Measurements from ENCODE around the gene HMMR. TPM values are rescaled to one million over a fixed set of nuclear protein-coding genes. Genes with fewer than 3 reads are reported as not detected.
"Not testable (repeated sequence)": the region's sequence is repeated elsewhere in the genome, so short reads cannot be mapped to it uniquely, and the experiment has no call there.

The HMMR gene
- total RNA-seq: 1.0 TPM
- 1 to 10 TPM in 2 of 4 donors, under 1 TPM in 2; 0.82 to 2.3 (median 1.2) TPM for polyA plus RNA-seq

GRCh38 chr5:163460562-163461171, at the start of gene HMMR:
Gene HMMR (plus strand): TSS chr5:163460632. CDS start chr5:163460693, 61 bp downstream.
- H3K4me3 Mint-ChIP-seq: peak within 1 kb of the TSS; percentile 95 to 99 (median 98)
- H3K9me3 Mint-ChIP-seq: no peaks in the 10 kb centered on the region
- ATAC-seq (ENCODE audit: low read depth in 2 of 2) (no peak), DNase-seq (no peak)
- Histone ChIP-seq H3K4me3 (ENCODE audit: low read depth, low read length) (peak within 1 kb of the TSS; percentile 90), H3K27me3 (ENCODE audit: control insufficient read depth, insufficient read depth, low read length) (no peaks in the 10 kb centered on the region), H3K36me3 (ENCODE audit: control insufficient read depth, insufficient read depth, low read length) (peaks cover under 1% of the 10 kb centered on the region), H3K9me3 (ENCODE audit: control insufficient read depth in 2 of 2, low read length in 2 of 2) (no peaks in the 10 kb centered on the region), H3K27ac (ENCODE audit: insufficient read depth, low read length, poor library complexity, severe bottlenecking) (peak within 1 kb of the TSS; percentile 97), H3K4me1 (ENCODE audit: control insufficient read depth, insufficient read depth, low read length, poor library complexity, severe bottlenecking) (peaks cover 52% of the 10 kb centered on the region)
- H3K27ac Mint-ChIP-seq: peak within 1 kb of the TSS; percentile 98 to 100 (median 100)
- H3K36me3 Mint-ChIP-seq: peaks cover 9% of the 10 kb centered on the region
- H3K4me1 Mint-ChIP-seq: peaks cover 17 to 60% (median 38%) of the 10 kb centered on the region in 4 donors
- peaks cover 9% of the 10 kb centered on the region for H3K27me3 Mint-ChIP-seq

GRCh38 chr5:163415673-163416072, 44.8 kb upstream of the HMMR start:
- not testable (repeated sequence) for H3K27ac ChIP-seq (ENCODE audit: insufficient read depth, low read length, poor library complexity, severe bottlenecking); DNase-seq; H3K4me1 ChIP-seq (ENCODE audit: control insufficient read depth, insufficient read depth, low read length, poor library complexity, severe bottlenecking); ATAC-seq (ENCODE audit: low read depth in 2 of 2); H3K9me3 ChIP-seq (ENCODE audit: control insufficient read depth in 2 of 2, low read length in 2 of 2); H3K9me3 Mint-ChIP-seq; H3K4me3 ChIP-seq (ENCODE audit: low read depth, low read length); H3K36me3 Mint-ChIP-seq; H3K27ac Mint-ChIP-seq; H3K36me3 ChIP-seq (ENCODE audit: control insufficient read depth, insufficient read depth, low read length); H3K27me3 ChIP-seq (ENCODE audit: control insufficient read depth, insufficient read depth, low read length); H3K4me1 Mint-ChIP-seq; H3K4me3 Mint-ChIP-seq
- peaks cover 47% of the 10 kb centered on the region for H3K27me3 Mint-ChIP-seq

- H3K4me3 Mint-ChIP-seq: no peak overlapping the region
Observed at GRCh38 chr5:163424836-163425235, 35.6 kb upstream of the HMMR start.

GRCh38 chr5:163426128-163426527, 34.3 kb upstream of the HMMR start:
- not testable (repeated sequence) for H3K9me3 ChIP-seq (ENCODE audit: control insufficient read depth in 2 of 2, low read length in 2 of 2); H3K36me3 ChIP-seq (ENCODE audit: control insufficient read depth, insufficient read depth, low read length); H3K4me3 ChIP-seq (ENCODE audit: low read depth, low read length); H3K27ac Mint-ChIP-seq; H3K27ac ChIP-seq (ENCODE audit: insufficient read depth, low read length, poor library complexity, severe bottlenecking); H3K36me3 Mint-ChIP-seq; H3K4me3 Mint-ChIP-seq; DNase-seq; H3K4me1 Mint-ChIP-seq; H3K27me3 ChIP-seq (ENCODE audit: control insufficient read depth, insufficient read depth, low read length); ATAC-seq (ENCODE audit: low read depth in 2 of 2); H3K4me1 ChIP-seq (ENCODE audit: control insufficient read depth, insufficient read depth, low read length, poor library complexity, severe bottlenecking); H3K9me3 Mint-ChIP-seq
- peaks cover 25% of the 10 kb centered on the region for H3K27me3 Mint-ChIP-seq

More at GRCh38 chr5:163424836-163425235, 35.6 kb upstream of the HMMR start:
- Mint-ChIP-seq H3K27ac (no peak overlapping the region), H3K4me1 (peaks cover 0 to 7% (median 3%) of the 10 kb centered on the region in 4 donors), H3K27me3 (peaks cover 25% of the 10 kb centered on the region), H3K36me3 (no peaks in the 10 kb centered on the region), H3K9me3 (no peaks in the 10 kb centered on the region)
- Histone ChIP-seq H3K27me3 (ENCODE audit: control insufficient read depth, insufficient read depth, low read length) (peaks cover 5% of the 10 kb centered on the region), H3K27ac (ENCODE audit: insufficient read depth, low read length, poor library complexity, severe bottlenecking) (no peak overlapping the region), H3K36me3 (ENCODE audit: control insufficient read depth, insufficient read depth, low read length) (no peaks in the 10 kb centered on the region), H3K9me3 (ENCODE audit: control insufficient read depth in 2 of 2, low read length in 2 of 2) (no peaks in the 10 kb centered on the region), H3K4me1 (ENCODE audit: control insufficient read depth, insufficient read depth, low read length, poor library complexity, severe bottlenecking) (no peaks in the 10 kb centered on the region), H3K4me3 (ENCODE audit: low read depth, low read length) (no peak overlapping the region)
- ATAC-seq (ENCODE audit: low read depth in 2 of 2): no peak
- no peak for DNase-seq

DNA sequence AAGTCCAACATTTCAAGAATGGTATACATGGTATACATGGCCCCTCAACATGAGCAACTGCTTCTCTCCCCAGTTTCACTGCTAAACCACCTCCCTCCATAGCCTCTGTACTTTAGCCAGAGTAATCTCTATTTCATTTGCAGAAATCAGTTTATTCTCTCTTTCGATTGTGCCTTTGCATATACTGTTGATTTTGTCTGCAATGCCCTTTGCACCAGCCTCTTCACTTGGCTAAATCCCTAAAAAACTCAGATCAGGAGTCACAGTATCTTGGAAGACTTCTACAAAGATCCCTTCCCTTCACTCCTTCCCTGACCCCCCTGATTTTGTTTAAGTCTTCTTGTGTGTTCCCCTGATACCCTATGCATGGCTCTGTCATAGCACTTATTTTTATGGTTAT, 27.9 kb upstream of the HMMR start:
- Mint-ChIP-seq H3K27ac (no peak overlapping the region), H3K27me3 (peaks cover 14% of the 10 kb centered on the region), H3K9me3 (peaks cover 0 to 1% (median 0%) of the 10 kb centered on the region in 7 donors), H3K36me3 (no peaks in the 10 kb centered on the region), H3K4me3 (peak overlapping the region in 1 of 4 donors; percentile 12), H3K4me1 (peaks cover 0 to 13% (median 10%) of the 10 kb centered on the region in 4 donors)
- Histone ChIP-seq H3K27me3 (ENCODE audit: control insufficient read depth, insufficient read depth, low read length) (peaks cover 6% of the 10 kb centered on the region), H3K4me3 (ENCODE audit: low read depth, low read length) (no peak overlapping the region), H3K36me3 (ENCODE audit: control insufficient read depth, insufficient read depth, low read length) (no peaks in the 10 kb centered on the region), H3K4me1 (ENCODE audit: control insufficient read depth, insufficient read depth, low read length, poor library complexity, severe bottlenecking) (peaks cover 9% of the 10 kb centered on the region), H3K9me3 (ENCODE audit: control insufficient read depth in 2 of 2, low read length in 2 of 2) (no peaks in the 10 kb centered on the region), H3K27ac (ENCODE audit: insufficient read depth, low read length, poor library complexity, severe bottlenecking) (no peak overlapping the region)
- DNase-seq (no peak), ATAC-seq (ENCODE audit: low read depth in 2 of 2) (no peak)

- peaks cover 0 to 1% (median 0%) of the 10 kb centered on the region in 7 donors for H3K9me3 Mint-ChIP-seq
- DNase-seq (no peak), ATAC-seq (ENCODE audit: low read depth in 2 of 2) (no peak)
- H3K36me3 Mint-ChIP-seq: no peaks in the 10 kb centered on the region
- Histone ChIP-seq H3K4me3 (ENCODE audit: low read depth, low read length) (no peak overlapping the region), H3K36me3 (ENCODE audit: control insufficient read depth, insufficient read depth, low read length) (no peaks in the 10 kb centered on the region), H3K27me3 (ENCODE audit: control insufficient read depth, insufficient read depth, low read length) (peaks cover 6% of the 10 kb centered on the region), H3K27ac (ENCODE audit: insufficient read depth, low read length, poor library complexity, severe bottlenecking) (no peak overlapping the region), H3K4me1 (ENCODE audit: control insufficient read depth, insufficient read depth, low read length, poor library complexity, severe bottlenecking) (peaks cover 12% of the 10 kb centered on the region), H3K9me3 (ENCODE audit: control insufficient read depth in 2 of 2, low read length in 2 of 2) (no peaks in the 10 kb centered on the region)
- H3K4me3 Mint-ChIP-seq: peak overlapping the region in 2 of 4 donors; percentile 12 to 16
- peaks cover 0 to 16% (median 14%) of the 10 kb centered on the region in 4 donors for H3K4me1 Mint-ChIP-seq
- peaks cover 14% of the 10 kb centered on the region for H3K27me3 Mint-ChIP-seq
- H3K27ac Mint-ChIP-seq: no peak overlapping the region
Observed at GRCh38 chr5:163433271-163433670, 27.2 kb upstream of the HMMR start.

DNA sequence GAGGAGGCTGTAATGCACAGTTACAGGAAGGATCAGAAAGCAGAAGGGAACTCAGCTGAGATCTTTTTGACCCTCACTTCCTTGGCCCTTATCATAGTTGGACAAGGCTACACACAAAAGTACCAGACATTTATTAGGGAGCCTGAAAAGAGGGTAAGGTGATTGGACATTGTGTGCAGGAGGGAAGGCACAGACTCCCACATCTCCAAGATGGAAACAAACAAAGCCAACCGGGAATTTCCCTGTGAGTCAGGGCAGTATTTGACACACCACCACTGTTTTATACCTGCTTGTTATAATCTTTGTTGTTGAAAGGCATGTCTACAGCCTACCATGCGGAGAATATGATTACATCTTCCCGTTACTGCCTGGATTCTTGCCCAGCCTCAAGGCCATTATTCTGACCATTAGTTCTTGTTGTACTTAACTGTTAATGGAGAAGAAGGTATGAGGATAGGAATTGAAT, 26.0 kb upstream of the HMMR start:
- ATAC-seq (ENCODE audit: low read depth in 2 of 2): no peak
- Histone ChIP-seq H3K36me3 (ENCODE audit: control insufficient read depth, insufficient read depth, low read length) (no peaks in the 10 kb centered on the region), H3K27ac (ENCODE audit: insufficient read depth, low read length, poor library complexity, severe bottlenecking) (no peak overlapping the region), H3K4me1 (ENCODE audit: control insufficient read depth, insufficient read depth, low read length, poor library complexity, severe bottlenecking) (peaks cover 19% of the 10 kb centered on the region), H3K9me3 (ENCODE audit: control insufficient read depth in 2 of 2, low read length in 2 of 2) (no peaks in the 10 kb centered on the region), H3K27me3 (ENCODE audit: control insufficient read depth, insufficient read depth, low read length) (peaks cover 6% of the 10 kb centered on the region), H3K4me3 (ENCODE audit: low read depth, low read length) (no peak overlapping the region)
- Mint-ChIP-seq H3K36me3 (no peaks in the 10 kb centered on the region), H3K4me1 (peaks cover 5 to 28% (median 24%) of the 10 kb centered on the region in 4 donors), H3K9me3 (peaks cover 0 to 1% (median 0%) of the 10 kb centered on the region in 7 donors), H3K27ac (no peak overlapping the region), H3K4me3 (peak overlapping the region in 1 of 4 donors; percentile 7), H3K27me3 (peaks cover 14% of the 10 kb centered on the region)
- no peak for DNase-seq

GRCh38 chr5:163436515-163436914, 23.9 kb upstream of the HMMR start:
- H3K36me3 Mint-ChIP-seq: peaks cover 6% of the 10 kb centered on the region
- H3K4me1 Mint-ChIP-seq: peaks cover 22 to 48% (median 41%) of the 10 kb centered on the region in 4 donors
- peaks cover 5% of the 10 kb centered on the region for H3K36me3 ChIP-seq (ENCODE audit: control insufficient read depth, insufficient read depth, low read length)
- peaks cover 34% of the 10 kb centered on the region for H3K4me1 ChIP-seq (ENCODE audit: control insufficient read depth, insufficient read depth, low read length, poor library complexity, severe bottlenecking)
- H3K27me3 ChIP-seq (ENCODE audit: control insufficient read depth, insufficient read depth, low read length): peaks cover 6% of the 10 kb centered on the region
- H3K27ac ChIP-seq (ENCODE audit: insufficient read depth, low read length, poor library complexity, severe bottlenecking): peak overlapping the region; percentile 88
- H3K27ac Mint-ChIP-seq: peak overlapping the region; percentile 44 to 94 (median 94)
- peak overlapping the region; percentile 88 to 97 (median 95) for H3K4me3 Mint-ChIP-seq
- H3K9me3 ChIP-seq (ENCODE audit: control insufficient read depth in 2 of 2, low read length in 2 of 2): no peaks in the 10 kb centered on the region
- DNase-seq (no peak), ATAC-seq (ENCODE audit: low read depth in 2 of 2) (no peak)
- H3K27me3 Mint-ChIP-seq: peaks cover 14% of the 10 kb centered on the region
- peaks cover 0 to 1% (median 0%) of the 10 kb centered on the region in 7 donors for H3K9me3 Mint-ChIP-seq
- H3K4me3 ChIP-seq (ENCODE audit: low read depth, low read length): peak overlapping the region; percentile 94
